RWPE1 (cell line): ENCODE measurements around the gene EVL.
"Not testable (repeated sequence)": the region's sequence is repeated elsewhere in the genome, so short reads cannot be mapped to it uniquely, and the experiment has no call there.

Source experiments
- CTCF ChIA-PET: fragments of 350-600 bp; sonication (Branson Sonifier 250); formaldehyde crosslinking; extraction: SDS; loops from one replicate; lab custom pipeline; 2021; lab: Yijun Ruan, JAX
- POLR2A ChIA-PET: fragments of 400-600 bp; formaldehyde crosslinking; extraction: SDS; loops from one replicate; lab custom pipeline; 2020; ENCODE audit warnings: antibody characterized with exemption; ENCODE audit not compliant: low non-redundant PET; lab: Yijun Ruan, JAX
- DNase-seq: peaks from one replicate; pipeline ENCODE4 v3.0.0; 2012; ENCODE audit warnings: low spot score
- H3K27ac ChIP-seq: fragments of 450-650 bp; 2 replicates; pipeline ENCODE4 v1.5.1; 2017
- TF ChIP-seq, protein P1 (sequence below): fragments of 450-650 bp; conservative IDR thresholded peaks from 2 replicates; pipeline ENCODE4 v1.5.1; 2017; ENCODE audit warnings: low read depth, mild to moderate bottlenecking

EVL gene

DNA sequence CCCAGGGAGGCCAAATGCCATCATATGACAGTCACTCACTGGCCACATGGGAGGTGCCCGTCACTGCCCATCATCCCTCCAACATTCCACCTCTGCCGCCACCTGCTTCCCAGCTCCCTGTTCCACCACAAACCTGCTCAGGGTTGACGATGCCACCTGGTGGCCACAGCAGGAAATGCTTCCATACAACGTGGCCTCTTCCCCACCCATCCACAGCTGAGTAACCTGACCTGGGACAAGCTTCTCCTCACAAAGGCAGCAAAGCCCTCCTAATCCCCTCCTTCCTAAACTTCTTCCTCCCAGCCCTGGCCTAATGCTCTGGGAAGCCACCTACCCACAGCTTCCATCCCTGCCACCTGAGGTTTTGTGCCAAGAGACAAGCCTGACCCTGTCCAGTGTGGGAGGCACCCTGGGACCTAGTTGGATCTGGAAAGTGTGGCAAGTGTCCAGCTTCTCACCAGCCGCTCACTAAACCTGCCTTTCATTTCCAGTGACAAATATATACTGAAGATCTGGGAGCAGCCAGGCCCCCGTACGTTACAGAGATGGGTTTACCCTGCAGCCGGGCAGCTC is 89.9 kb downstream of the EVL start:
- ChIA-PET POLR2A (no interaction called here), CTCF (interaction anchor here (0.6 to 1.9 kb wide), 10 partner anchors 9 to 279 kb away, joined by 3 to 13 read pairs (median 3); no protein-coding TSS in a partner anchor)
- H3K27ac ChIP-seq = peak overlapping the region; percentile 35; the same call in 1 of the 2 replicates
- TF ChIP-seq, protein P1, sequence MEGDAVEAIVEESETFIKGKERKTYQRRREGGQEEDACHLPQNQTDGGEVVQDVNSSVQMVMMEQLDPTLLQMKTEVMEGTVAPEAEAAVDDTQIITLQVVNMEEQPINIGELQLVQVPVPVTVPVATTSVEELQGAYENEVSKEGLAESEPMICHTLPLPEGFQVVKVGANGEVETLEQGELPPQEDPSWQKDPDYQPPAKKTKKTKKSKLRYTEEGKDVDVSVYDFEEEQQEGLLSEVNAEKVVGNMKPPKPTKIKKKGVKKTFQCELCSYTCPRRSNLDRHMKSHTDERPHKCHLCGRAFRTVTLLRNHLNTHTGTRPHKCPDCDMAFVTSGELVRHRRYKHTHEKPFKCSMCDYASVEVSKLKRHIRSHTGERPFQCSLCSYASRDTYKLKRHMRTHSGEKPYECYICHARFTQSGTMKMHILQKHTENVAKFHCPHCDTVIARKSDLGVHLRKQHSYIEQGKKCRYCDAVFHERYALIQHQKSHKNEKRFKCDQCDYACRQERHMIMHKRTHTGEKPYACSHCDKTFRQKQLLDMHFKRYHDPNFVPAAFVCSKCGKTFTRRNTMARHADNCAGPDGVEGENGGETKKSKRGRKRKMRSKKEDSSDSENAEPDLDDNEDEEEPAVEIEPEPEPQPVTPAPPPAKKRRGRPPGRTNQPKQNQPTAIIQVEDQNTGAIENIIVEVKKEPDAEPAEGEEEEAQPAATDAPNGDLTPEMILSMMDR = peak; percentile 47
- peak; percentile 42 for DNase-seq

DNA sequence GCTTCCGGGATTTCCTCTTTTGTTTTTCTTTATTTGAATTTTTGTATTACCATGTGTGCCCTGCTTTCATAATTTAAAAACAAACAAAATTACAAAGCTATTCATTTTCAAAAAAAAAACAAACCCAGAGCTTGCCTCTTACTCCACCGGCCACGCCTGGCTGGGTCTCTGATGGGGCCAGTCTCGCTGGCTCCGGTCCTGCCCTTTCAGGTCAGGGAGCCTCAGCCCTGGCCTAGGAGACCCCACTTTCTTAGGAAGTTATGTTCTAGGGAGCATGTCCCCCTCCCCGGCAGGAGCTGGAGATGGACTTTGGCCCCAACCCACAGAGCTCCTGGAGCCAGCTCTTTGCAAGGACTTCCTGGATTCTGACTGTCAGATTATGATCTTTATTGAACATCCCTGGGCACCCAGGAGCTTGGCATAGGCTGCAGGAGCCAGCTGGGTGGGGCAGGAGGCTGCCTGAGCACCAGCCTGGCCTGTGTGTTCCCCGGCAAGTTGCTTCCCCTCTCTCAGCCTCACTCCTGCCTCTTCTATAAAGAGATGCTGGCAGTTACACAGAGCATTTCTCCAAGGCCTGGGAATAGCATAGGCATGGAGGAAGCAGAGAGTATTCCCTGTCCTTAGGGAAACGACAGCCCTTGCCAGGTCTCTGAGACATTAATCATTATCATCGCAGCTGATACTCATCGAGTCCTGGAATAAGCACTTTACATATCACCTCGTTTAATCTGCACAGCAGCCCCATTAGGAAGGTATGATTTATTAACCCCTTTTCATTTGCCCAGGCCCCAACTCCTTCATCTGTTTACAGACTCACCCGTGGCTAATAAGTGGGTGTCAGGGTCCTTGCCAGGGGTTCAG is 90.8 kb downstream of the EVL start:
- TF ChIP-seq, protein P1 = no peak
- peak overlapping the region; percentile 35; the same call in 1 of the 2 replicates for H3K27ac ChIP-seq
- CTCF ChIA-PET = interaction anchor here (0.8 to 1.9 kb wide), 9 partner anchors 10 to 173 kb away, joined by 3 to 13 read pairs (median 3); no protein-coding TSS in a partner anchor
- no peak for DNase-seq
- POLR2A ChIA-PET = interaction anchor here (0.5 kb wide), 1 partner anchor 8 kb away, joined by 3 read pairs; no protein-coding TSS in a partner anchor

DNA sequence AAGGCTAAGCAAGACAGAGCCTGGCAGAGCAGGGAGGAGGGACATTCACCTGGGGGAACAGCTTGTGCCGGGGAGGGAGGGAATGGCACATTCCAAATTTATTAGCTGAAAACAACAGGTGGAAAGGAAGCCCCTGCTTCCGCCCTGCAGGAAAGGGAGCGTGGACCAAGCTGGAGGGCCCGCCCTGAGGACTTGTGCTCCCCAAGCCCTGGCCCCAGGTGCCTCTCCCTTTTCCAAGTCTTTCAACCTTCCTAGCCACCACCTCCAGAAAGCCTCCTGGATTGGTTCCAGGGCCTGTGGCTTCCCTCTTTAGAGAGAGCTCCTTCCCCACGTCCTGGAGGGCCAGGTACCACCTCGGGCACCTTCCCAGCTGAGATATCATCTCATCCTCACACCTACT is 91.6 kb downstream of the EVL start:
- CTCF ChIA-PET = interaction anchor here (0.8 to 1.8 kb wide), 4 partner anchors 25 to 175 kb away, joined by 3 to 4 read pairs (median 4); no protein-coding TSS in a partner anchor
- POLR2A ChIA-PET = no interaction called here
- DNase-seq = no peak
- TF ChIP-seq, protein P1 = no peak
- no peak overlapping the region for H3K27ac ChIP-seq

DNA sequence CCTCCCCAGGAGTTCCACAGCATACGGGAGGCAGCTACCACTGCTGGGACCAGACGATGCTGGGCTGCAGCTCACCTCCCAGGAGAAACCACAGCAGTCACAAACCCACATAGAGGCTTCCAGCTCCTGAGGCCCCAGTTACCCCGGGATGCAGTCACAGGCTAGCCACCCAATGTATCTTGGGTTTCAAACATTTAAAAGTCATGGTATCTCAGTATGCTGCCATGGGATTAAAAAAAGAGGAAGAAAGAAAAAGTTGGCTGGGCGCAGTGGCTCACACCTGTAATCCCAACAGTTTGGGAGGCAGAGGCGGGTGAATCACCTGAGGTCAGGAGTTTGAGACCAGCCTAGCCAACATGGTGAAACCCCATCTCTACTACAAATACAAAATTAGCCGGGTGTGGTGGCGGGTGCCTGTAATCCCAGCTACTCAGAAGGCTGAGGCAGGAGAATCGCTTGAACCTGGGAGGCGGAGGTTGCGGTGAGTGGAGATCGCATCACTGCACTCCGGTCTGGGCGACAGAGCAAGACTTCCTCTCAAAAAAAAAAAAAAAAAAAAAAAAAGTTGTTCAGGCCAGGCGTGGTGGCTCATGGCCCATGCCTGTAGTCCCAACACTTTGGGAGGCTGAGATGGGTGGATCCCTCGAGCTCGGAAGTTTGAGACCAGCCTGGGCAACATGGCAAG is 92.5 kb downstream of the EVL start:
- DNase-seq, H3K27ac ChIP-seq, POLR2A ChIA-PET: not testable (repeated sequence)
- CTCF ChIA-PET = interaction anchor here (0.9 to 1.8 kb wide), 3 partner anchors 85 to 176 kb away, joined by 3 to 4 read pairs (median 4); no protein-coding TSS in a partner anchor

DNA sequence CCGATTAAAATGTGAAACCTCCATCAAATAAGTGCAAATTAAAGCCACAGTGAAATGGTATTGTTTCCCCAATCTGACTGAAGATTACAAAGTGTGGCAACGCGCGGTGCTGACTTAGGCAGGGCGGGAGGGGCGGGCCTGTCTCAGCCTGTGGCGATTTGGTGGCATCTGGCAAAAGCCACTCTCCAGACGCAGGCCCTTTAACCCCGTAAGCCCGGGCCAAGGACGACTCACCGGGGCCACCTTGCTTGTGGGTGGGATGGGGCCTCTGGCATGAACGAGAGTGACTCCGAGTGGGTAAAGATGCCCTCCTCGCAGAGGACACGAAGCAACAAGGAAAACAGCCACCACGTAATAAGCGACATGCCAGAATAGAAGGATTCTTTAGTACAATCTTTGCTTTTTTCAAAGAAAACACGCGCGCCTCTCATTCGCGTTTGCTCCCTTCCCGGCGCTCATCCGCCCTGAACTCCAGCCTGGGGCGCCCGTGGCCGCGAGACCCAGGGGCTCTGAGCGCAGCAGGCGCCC is 93.4 kb downstream of the EVL start:
- ChIA-PET POLR2A (interaction anchor here (0.6 kb wide), 1 partner anchor 68 kb away, joined by 3 read pairs; no protein-coding TSS in a partner anchor), CTCF (no interaction called here)
- no peak for DNase-seq
- no peak overlapping the region for H3K27ac ChIP-seq
- TF ChIP-seq, protein P1 = no peak

DNA sequence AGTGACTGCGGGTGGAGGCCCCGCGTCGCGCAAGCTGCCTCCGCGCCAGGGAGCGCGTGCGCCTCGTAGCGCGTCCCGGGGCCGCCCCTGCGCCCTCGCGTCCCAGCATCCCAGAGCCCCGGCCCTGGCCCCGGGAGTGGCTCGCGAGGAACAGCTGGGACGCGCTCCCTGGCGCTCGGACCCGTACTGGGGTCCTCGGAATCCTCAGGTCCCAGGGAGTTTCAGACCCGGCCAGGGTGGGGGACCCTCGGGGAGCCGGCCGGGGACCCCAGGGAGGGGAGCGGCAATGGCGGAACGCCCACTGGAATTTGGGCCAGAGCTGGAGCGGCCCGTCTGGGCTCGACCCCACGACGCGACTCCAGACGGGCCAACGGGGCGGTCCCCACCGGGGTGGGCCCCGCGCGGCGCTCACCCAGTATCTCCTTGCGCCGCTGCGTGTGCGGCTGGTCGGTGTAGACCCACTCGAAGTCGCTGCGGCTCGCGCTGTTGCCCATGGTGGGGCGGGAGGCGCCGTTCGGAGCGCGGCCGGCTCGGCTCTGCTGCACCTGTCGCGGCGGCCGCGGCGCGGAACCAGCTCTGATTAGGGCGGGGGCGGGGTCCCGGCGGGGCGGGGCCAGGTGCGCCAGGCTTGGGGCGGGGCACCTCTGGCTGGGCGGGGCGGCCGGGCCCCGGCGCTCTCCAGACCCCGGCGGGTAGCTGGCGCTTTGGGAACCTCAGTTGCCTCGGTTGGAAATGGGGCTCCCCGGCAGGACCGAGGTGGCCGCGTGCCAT is 94.1 kb downstream of the EVL start, which contains the start of gene DEGS2:
DEGS2 (minus strand) TSS at position 552 of the 771 bp plus-strand sequence; CDS start at position 494, 58 bp downstream.
- POLR2A ChIA-PET = no interaction called here
- DNase-seq = peak; percentile 61
- no peak within 1 kb of the TSS for H3K27ac ChIP-seq
- CTCF ChIA-PET = interaction anchor here (0.6 to 0.7 kb wide), 3 partner anchors 32 to 1469 kb away, joined by 3 to 6 read pairs (median 3); no protein-coding TSS in a partner anchor
- TF ChIP-seq, protein P1 = no peak
